HL-60 (cell line): Measurements from ENCODE around the gene SERPINA4.

Experiments
- CTCF ChIP-seq: IDR thresholded peaks from one replicate; pipeline ENCODE4 v1.5.1; 2011; ENCODE audit warnings: low read length, control low read depth, inconsistent platforms; ENCODE audit not compliant: insufficient read depth
- GABPA ChIP-seq: IDR thresholded peaks from 2 replicates; pipeline ENCODE4 v1.6.1; 2012; ENCODE audit warnings: low read depth
- POLR2AphosphoS5 ChIP-seq: IDR thresholded peaks from 2 replicates; pipeline ENCODE4 v1.6.1; 2012; ENCODE audit warnings: low read depth
- REST ChIP-seq: IDR thresholded peaks from 2 replicates; pipeline ENCODE4 v1.6.1; 2012; ENCODE audit warnings: low read depth; ENCODE audit not compliant: insufficient replicate concordance
- SPI1 ChIP-seq: IDR thresholded peaks from 2 replicates; pipeline ENCODE4 v1.6.1; 2012; ENCODE audit warnings: low read depth, mild to moderate bottlenecking, borderline replicate concordance

GRCh38 chr14:94571950-94572349 lies 10.7 kb downstream of the SERPINA4 start:
- no peak for TF ChIP-seq CTCF
- no peak for TF ChIP-seq SPI1
- TF ChIP-seq POLR2AphosphoS5: no peak
- no peak for TF ChIP-seq GABPA
- TF ChIP-seq REST: no peak
